ENCODE data around the gene ECT2.

- TF ChIP-seq, protein P1, sequence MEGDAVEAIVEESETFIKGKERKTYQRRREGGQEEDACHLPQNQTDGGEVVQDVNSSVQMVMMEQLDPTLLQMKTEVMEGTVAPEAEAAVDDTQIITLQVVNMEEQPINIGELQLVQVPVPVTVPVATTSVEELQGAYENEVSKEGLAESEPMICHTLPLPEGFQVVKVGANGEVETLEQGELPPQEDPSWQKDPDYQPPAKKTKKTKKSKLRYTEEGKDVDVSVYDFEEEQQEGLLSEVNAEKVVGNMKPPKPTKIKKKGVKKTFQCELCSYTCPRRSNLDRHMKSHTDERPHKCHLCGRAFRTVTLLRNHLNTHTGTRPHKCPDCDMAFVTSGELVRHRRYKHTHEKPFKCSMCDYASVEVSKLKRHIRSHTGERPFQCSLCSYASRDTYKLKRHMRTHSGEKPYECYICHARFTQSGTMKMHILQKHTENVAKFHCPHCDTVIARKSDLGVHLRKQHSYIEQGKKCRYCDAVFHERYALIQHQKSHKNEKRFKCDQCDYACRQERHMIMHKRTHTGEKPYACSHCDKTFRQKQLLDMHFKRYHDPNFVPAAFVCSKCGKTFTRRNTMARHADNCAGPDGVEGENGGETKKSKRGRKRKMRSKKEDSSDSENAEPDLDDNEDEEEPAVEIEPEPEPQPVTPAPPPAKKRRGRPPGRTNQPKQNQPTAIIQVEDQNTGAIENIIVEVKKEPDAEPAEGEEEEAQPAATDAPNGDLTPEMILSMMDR (IDR thresholded peaks at IDR 0.05) = peak in 3 of 4 experiments; percentile 9 to 39 (median 17)
- no peak for TF ChIP-seq POLR2A (IDR thresholded peaks at IDR 0.05)
- no peak for TF ChIP-seq EP300 (IDR thresholded peaks at IDR 0.05)
Observed at GRCh38 chr3:172836390-172836997, 86.0 kb downstream of the ECT2 start.
